ENCODE data around the gene ACADS.

DNA sequence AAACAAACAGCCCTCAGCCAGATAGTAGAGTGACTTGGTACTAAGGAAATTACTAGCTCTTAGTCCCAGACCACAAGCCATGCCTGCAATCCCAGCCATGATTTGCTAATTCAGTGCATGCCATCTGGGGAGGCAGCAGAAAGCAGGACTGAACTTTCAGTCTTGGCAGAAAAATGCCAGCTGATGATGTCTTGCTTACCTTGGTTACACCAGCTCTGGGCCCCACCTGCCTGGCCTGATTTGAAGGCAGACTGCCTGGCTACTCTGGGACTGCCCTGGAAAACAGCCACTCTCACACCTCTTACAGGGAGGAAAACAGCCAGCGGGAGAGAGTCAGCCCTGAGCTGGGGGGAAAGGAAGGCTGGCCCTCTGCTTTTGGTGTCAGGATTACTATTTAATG, 20.0 kb upstream of the ACADS start:
- TF ChIP-seq ZNF548 (tag by site-specific recombination; IDR thresholded peaks at IDR 0.05) (no peak), ZBTB20 (tag by site-specific recombination; IDR thresholded peaks at IDR 0.05) (no peak), MZF1 (tag by site-specific recombination; IDR thresholded peaks at IDR 0.05; ENCODE audit: borderline replicate concordance) (no peak), CTCF (tag by site-specific recombination; IDR thresholded peaks at IDR 0.05) (no peak), ZNF768 (tag by site-specific recombination; IDR thresholded peaks at IDR 0.05) (no peak), ZNF776 (tag by site-specific recombination; IDR thresholded peaks at IDR 0.05; ENCODE audit: borderline replicate concordance) (no peak), ZNF341 (tag by site-specific recombination; IDR thresholded peaks at IDR 0.05; ENCODE audit: low read depth) (no peak), ZNF404 (tag by site-specific recombination; IDR thresholded peaks at IDR 0.05) (no peak), ZBTB7A (tag by site-specific recombination; IDR thresholded peaks at IDR 0.05; ENCODE audit: low read depth) (no peak)
- TF ChIP-seq, protein P1, sequence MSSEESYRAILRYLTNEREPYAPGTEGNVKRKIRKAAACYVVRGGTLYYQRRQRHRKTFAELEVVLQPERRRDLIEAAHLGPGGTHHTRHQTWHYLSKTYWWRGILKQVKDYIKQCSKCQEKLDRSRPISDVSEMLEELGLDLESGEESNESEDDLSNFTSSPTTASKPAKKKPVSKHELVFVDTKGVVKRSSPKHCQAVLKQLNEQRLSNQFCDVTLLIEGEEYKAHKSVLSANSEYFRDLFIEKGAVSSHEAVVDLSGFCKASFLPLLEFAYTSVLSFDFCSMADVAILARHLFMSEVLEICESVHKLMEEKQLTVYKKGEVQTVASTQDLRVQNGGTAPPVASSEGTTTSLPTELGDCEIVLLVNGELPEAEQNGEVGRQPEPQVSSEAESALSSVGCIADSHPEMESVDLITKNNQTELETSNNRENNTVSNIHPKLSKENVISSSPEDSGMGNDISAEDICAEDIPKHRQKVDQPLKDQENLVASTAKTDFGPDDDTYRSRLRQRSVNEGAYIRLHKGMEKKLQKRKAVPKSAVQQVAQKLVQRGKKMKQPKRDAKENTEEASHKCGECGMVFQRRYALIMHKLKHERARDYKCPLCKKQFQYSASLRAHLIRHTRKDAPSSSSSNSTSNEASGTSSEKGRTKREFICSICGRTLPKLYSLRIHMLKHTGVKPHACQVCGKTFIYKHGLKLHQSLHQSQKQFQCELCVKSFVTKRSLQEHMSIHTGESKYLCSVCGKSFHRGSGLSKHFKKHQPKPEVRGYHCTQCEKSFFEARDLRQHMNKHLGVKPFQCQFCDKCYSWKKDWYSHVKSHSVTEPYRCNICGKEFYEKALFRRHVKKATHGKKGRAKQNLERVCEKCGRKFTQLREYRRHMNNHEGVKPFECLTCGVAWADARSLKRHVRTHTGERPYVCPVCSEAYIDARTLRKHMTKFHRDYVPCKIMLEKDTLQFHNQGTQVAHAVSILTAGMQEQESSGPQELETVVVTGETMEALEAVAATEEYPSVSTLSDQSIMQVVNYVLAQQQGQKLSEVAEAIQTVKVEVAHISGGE (tag by site-specific recombination; conservative IDR thresholded peaks at IDR 0.05; ENCODE audit: low read depth) = no peak

Measured in HEK293 (cell line).